Omental fat pad (tissue), 4 donors: ENCODE measurements around the gene CASP4. TPM values are rescaled to one million over a fixed set of nuclear protein-coding genes. Genes with fewer than 3 reads are reported as not detected.

Experiments used
- ATAC-seq: fragments of 150-250 bp; one replicate; pipeline ENCODE4 v1.9.1; 2016; ENCODE audit warnings: mild to moderate bottlenecking, moderate library complexity; ENCODE audit not compliant: low FRiP score
- DNase-seq: peaks from one replicate; pipeline ENCODE4 v3.0.0-alpha.2; 2019; ENCODE audit warnings: low spot score
- CTCF ChIP-seq, 3 donors: fragments of 450-650 bp; IDR thresholded peaks; one replicate each; pipeline ENCODE4 v1.5.1; 2016 to 2017; ENCODE audit warnings: antibody characterized with exemption in 3 of 3, mild to moderate bottlenecking in 3 of 3, moderate library complexity in 2 of 3
- total RNA-seq, 4 donors: library from RNA; depleted of rRNA; stranded (reverse); fragments of >200 nt; gene quantifications; one replicate each; pipeline ENCODE4 v1.1.0, GENCODE V29; 2016

Gene CASP4
- total RNA-seq, 4 donors from 2014 or later, result 122 to 297 (median 226) TPM

GRCh38 chr11:104999721-105000120 lies 31.3 kb upstream of the CASP4 start:
- ATAC-seq, result no peak
- DNase-seq, result no peak
- TF ChIP-seq CTCF (IDR thresholded peaks at IDR 0.05), result no peak

- DNase-seq (no peak), ATAC-seq (no peak)
- TF ChIP-seq CTCF (IDR thresholded peaks at IDR 0.05), result no peak
These were observed 28.9 kb upstream of the CASP4 start for GRCh38 chr11:104997288-104997687.

GRCh38 chr11:104995001-104995408 lies 26.6 kb upstream of the CASP4 start:
- ATAC-seq (no peak), DNase-seq (no peak)
- no peak for TF ChIP-seq CTCF (IDR thresholded peaks at IDR 0.05)

GRCh38 chr11:104992781-104993180 lies 24.4 kb upstream of the CASP4 start:
- no peak for DNase-seq
- no peak for ATAC-seq
- no peak for TF ChIP-seq CTCF (IDR thresholded peaks at IDR 0.05)

GRCh38 chr11:104991994-104992393 lies 23.6 kb upstream of the CASP4 start:
- DNase-seq (no peak), ATAC-seq (no peak)
- TF ChIP-seq CTCF (IDR thresholded peaks at IDR 0.05), result no peak

GRCh38 chr11:104984808-104985207 lies 16.4 kb upstream of the CASP4 start:
- TF ChIP-seq CTCF (IDR thresholded peaks at IDR 0.05), result no peak
- DNase-seq, result no peak
- no peak for ATAC-seq

GRCh38 chr11:104979839-104980238 lies 11.5 kb upstream of the CASP4 start:
- TF ChIP-seq CTCF (IDR thresholded peaks at IDR 0.05), result no peak
- no peak for DNase-seq
- ATAC-seq, result no peak
